HG03432 (cell line): ENCODE results near the gene AFAP1.

Source experiments
- ATAC-seq: cut with Tn5 transposase; IDR thresholded peaks from one replicate; pipeline ENCODE4 v1.9.1; 2021; ENCODE audit warnings: mild to moderate bottlenecking, moderate library complexity; ENCODE audit not compliant: unreplicated experiment

AFAP1 gene

DNA sequence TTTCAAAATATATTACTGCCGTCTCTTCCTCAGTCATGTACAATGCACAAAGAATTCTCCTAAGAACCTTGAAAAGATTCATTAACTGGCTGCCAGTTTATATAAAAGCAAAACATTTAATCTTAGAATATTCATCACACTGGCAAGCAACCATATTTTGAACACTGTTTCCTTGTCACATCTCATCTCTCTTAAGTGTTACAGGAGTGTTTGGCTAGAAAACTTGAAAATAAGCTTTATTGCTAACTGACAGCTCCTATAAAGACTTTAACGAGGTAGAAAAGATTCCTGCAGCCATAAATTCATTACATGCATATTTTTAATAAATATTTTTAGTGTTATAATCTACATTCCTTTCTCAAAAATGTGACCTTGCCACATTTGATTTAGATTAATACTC is 149.6 kb downstream of the AFAP1 start:
- ATAC-seq, result no peak

DNA sequence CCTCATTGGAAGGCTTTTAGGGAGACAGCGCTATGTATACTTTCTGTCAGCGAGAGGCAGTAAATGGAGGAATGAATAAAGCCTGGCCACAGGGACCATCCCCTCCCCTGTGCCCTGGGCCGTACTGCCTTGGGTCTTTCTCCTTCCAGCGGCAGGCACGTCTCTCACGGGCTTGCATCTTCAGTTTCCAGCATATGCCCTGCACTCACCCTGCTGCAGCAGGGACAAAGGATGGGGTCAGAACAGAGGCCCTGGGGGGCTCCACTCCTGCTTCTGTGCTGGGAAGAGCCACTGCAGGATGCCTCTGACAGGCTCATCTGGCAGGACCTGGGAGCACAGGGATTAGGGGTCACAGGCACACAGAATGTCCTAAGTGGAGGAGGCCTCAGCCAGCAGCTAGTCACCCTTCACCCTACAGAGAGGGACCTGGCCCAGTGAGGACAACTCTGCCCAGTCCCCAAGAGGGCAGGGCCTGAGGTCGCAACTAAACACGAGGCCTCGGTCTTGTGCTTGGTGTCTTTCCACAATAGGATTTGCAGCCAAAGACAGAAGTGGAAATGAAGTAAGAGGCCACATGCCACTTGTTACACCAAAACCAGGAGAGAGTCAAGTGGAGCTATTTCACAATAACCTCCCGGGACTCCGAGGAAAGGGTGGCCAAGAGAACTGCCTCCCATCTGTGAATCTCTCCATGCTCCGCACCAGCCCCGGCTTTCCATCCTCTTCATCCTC is 150.8 kb downstream of the AFAP1 start:
- ATAC-seq, result no peak

GRCh38 chr4:7788193-7788592 is 151.5 kb downstream of the AFAP1 start:
- no peak for ATAC-seq

GRCh38 chr4:7787681-7788141 is 151.9 kb downstream of the AFAP1 start:
- ATAC-seq, result no peak

DNA sequence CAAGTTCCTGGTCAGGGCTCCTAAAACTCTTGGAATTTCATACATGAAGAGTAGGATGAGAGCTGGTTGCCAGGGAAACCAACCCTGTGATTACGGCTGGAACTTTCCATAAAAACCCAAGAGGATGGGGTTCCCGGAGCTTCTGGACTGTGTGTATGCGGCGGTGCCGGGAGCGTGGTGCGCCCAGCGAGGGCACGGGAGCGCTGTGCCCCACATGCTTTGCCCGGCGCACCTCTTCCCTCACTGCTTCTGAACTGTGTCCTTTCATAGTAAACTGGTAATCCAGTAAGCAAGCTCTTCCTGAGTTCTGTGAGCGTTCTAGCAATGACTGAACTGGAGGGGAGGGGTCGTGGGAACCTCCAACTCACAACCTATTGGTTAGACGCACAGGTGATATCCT is 152.6 kb downstream of the AFAP1 start:
- ATAC-seq, result no peak

- ATAC-seq, result no peak
Measured at GRCh38 chr4:7786517-7786916, 153.1 kb downstream of the AFAP1 start.

- ATAC-seq, result no peak
Measured at GRCh38 chr4:7786040-7786439, 153.6 kb downstream of the AFAP1 start.

- no peak for ATAC-seq
Measured at GRCh38 chr4:7785017-7785416, 154.6 kb downstream of the AFAP1 start.

GRCh38 chr4:7784131-7784870 is 155.4 kb downstream of the AFAP1 start:
- ATAC-seq, result no peak

DNA sequence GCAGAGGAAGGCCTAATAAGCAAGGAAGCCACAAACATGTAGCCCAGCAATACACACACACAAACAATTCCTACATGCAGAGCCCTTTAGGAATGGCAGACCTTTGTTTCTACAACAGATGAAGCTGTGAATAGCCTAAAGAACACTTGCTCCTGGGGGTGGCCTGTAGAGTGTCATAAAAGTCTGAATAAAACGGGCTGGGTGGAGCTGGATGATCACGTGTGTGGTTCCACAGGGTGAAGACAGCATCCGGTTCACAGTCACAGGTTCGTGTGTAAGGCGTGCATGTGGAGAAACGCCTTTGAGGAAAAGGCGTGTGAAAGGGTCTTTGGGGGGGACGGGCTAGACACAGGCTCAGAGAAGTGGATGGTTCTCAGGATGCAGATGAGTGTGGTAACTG is 156.1 kb downstream of the AFAP1 start:
- ATAC-seq, result no peak

- no peak for ATAC-seq
Measured at GRCh38 chr4:7782783-7783182, 156.9 kb downstream of the AFAP1 start.

DNA sequence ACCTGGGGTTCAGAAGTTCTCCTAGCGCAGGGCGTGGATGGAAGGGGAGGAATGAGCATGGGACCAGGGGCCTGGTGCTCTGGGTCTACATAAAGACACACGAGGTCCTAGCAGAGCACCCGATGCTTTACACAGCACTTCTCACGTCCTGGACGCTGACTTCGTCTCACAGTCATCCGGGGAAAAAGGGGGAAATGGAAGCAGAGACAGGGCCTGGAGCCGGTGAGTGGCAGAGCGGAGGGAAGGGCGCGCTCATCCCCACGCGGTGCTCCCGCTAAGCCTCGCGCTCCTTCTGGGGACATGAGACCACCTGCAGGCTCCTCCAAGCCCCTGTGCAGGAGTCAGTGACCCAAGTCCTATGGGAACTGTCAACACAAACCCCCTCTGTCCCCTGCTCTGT is 157.7 kb downstream of the AFAP1 start:
- no peak for ATAC-seq

GRCh38 chr4:7781366-7781765 is 158.3 kb downstream of the AFAP1 start:
- ATAC-seq, result no peak

DNA sequence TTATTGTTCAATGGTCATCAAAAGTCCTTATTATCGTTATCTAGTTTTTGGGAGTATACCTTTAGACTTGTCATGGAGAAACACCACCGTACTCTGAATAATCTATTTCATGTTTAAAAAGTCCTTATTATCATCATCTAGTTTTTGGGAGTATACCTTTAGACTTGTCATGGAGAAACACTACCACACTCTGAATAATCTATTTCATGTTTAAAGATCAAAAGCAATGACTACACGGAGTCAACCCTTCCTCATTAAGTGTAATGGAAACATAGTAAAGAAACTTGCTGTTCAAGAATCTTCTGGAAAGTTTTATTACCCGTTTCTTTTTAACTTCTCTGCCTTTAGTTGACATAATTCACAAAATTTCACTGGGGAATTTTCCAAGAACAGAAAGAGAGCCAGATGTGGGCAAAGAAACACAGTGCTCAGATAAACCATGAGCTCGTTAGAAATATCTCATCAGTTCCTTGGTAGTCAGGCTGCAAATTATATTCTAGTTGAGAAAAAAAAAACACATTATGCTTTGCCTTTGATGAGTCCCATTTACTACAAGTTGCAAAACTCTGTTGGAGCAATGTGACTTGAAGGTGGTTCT is 158.8 kb downstream of the AFAP1 start:
- no peak for ATAC-seq

GRCh38 chr4:7779432-7779768 is 160.3 kb downstream of the AFAP1 start:
- no peak for ATAC-seq

GRCh38 chr4:7778510-7779431 is 160.9 kb downstream of the AFAP1 start:
- ATAC-seq, result no peak

DNA sequence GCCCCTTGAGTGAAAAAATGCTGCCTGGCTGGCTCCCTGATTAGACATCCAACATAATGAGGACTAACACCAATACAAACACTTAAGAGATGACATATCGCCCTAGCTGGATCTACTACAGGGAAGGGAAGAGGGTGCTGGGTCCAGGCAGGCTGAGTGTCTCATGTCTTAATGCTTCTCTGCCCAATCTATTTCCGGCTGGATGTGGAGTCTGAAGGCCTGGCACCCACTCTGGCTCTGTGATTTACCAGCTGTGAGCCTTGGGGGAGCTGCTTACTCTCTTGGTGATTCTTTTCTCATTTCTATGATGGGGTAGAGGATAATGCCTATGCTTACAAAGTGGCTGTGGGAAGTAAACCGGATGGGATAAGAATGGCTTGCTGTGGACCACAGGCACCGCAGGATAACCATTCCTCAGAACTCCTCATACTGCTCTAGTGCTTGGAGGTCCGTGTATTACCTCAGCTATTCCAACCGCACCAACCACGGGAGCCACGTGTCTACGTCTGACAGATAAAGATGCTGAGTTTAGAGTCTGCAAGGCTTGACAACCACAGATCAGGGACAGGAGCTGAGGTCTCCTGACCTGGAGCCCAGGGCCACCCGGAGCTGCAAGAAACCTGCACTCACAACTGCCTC is 161.7 kb downstream of the AFAP1 start:
- no peak for ATAC-seq

DNA sequence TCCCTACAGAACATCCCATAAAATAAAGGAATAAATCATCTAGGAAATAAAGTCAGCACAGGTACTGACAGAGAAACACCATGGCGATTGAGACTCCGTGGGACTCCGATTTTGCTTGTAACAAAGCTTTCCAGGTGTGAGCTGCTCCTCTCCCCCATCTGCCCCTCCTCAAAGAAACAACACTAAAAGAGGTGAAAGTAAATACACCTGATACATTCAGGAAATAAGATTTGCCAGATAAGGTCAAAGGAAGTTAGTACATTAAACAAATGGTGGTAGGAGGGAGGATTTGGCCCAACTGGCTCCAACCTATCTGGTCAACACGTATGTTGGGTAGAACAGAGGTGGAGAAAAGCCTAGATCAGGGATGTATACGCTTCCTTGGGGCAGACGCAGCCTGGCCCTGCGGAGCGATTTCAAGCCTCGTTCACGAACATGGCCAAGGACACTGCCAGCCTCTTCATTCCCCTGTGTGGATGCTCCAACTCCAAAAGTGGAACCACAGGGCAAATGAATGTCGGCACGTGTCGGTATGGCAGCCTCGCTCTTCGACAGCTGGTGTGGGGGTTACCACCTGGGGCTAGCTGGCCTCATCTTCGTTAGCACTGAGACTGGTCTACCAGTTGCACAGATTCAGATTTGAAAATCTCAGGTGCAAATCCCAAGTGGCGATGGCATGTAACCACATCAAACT is 162.5 kb downstream of the AFAP1 start:
- ATAC-seq, result no peak

GRCh38 chr4:7775396-7775795 is 164.3 kb downstream of the AFAP1 start:
- no peak for ATAC-seq
